NT2/D1 (cell line): Measurements from ENCODE around the gene LRRC27.

ENCODE experiments used
- YY1 ChIP-seq: IDR thresholded peaks from 2 replicates; pipeline ENCODE4 v1.6.1; 2011; ENCODE audit not compliant: insufficient read length, insufficient read depth
- ZNF274 ChIP-seq: IDR thresholded peaks from 2 replicates; pipeline ENCODE4 v1.6.1; 2011; ENCODE audit warnings: mild to moderate bottlenecking, low read depth, low read length

DNA sequence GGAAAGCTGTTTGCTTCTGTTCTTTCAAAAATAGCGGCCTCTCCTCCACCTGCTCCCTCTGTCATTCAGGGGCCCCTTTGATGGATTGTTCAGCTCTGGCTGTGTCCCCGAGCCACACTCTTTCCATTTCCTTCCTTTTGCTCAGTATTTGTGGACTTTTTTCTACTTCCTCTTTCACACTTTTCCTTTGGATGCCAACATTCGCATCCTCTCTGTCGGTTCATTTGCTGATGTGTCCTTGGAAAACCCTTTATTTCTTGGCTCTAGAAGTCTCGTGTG is 53.3 kb downstream of the LRRC27 start:
- no peak for TF ChIP-seq ZNF274
- no peak for TF ChIP-seq YY1
